ENCODE data around the gene GIPC2.

DNA sequence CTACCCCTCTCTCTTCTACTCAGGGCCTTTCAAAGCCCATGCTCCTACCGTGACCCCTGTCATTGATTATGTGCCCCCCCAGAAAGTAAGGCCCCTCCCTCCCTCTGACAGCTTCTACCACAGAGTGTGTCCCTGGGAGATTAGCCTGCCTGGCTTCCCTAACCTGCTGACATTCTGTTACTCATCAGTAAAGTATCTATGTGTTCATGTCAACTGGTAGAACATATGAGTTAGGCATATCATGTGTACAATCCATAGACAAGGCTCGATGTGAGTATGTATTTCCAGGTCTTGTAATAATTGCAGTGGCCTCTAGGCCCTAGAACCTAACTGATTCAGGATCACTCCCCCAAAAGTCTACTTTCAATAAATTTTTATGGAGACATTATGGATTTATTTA is 120.0 kb downstream of the GIPC2 start:
- TF ChIP-seq, protein P1, sequence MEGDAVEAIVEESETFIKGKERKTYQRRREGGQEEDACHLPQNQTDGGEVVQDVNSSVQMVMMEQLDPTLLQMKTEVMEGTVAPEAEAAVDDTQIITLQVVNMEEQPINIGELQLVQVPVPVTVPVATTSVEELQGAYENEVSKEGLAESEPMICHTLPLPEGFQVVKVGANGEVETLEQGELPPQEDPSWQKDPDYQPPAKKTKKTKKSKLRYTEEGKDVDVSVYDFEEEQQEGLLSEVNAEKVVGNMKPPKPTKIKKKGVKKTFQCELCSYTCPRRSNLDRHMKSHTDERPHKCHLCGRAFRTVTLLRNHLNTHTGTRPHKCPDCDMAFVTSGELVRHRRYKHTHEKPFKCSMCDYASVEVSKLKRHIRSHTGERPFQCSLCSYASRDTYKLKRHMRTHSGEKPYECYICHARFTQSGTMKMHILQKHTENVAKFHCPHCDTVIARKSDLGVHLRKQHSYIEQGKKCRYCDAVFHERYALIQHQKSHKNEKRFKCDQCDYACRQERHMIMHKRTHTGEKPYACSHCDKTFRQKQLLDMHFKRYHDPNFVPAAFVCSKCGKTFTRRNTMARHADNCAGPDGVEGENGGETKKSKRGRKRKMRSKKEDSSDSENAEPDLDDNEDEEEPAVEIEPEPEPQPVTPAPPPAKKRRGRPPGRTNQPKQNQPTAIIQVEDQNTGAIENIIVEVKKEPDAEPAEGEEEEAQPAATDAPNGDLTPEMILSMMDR (conservative IDR thresholded peaks at IDR 0.05 in 1 of 2, IDR thresholded peaks at IDR 0.05 in 1 of 2; ENCODE audit: extremely low read depth in 1 of 2, insufficient read depth in 1 of 2, low read depth in 1 of 2, low read length in 2 of 2), result no peak
- TF ChIP-seq EZH2 (IDR thresholded peaks at IDR 0.05; ENCODE audit: borderline replicate concordance, low read length), result no peak

Measured in mammary epithelial cell (primary cell).